IMR-90 (cell line): Measurements from ENCODE around the gene CA11. TPM values are rescaled to one million over a fixed set of nuclear protein-coding genes. Genes with fewer than 3 reads are reported as not detected.

Source experiments
- ATAC-seq: fragments of 200-7000 bp; cut with Tn5 transposase; 2 replicates; pipeline ENCODE4 v1.9.1; 2020; ENCODE audit warnings: low read depth, mild to moderate bottlenecking, moderate library complexity
- BruUV-seq: library from RNA; stranded (reverse); fragments of 400-500 nt; replicated peaks from 2 replicates; lab custom pipeline; 2021; lab: Mats Ljungman, UMichigan
- CTCF ChIA-PET: fragments of 300-600 bp; formaldehyde crosslinking; extraction: SDS; loops from one replicate; lab custom pipeline; 2021; ENCODE audit warnings: antibody characterized with exemption; lab: Yijun Ruan, JAX
- POLR2A ChIA-PET: fragments of 300-600 bp; sonication (Branson Sonifier 250); formaldehyde crosslinking; loops from one replicate; lab custom pipeline; 2022; ENCODE audit warnings: antibody characterized with exemption; ENCODE audit not compliant: unreplicated experiment; lab: Charles Lee
- DNase-seq: peaks from one replicate; pipeline ENCODE4 v3.0.0; 2013
- H2AFZ ChIP-seq: replicated peaks from 2 replicates; pipeline ENCODE3; 2013; ENCODE audit warnings: low read length, mild to moderate bottlenecking; ENCODE audit not compliant: poor library complexity
- H2AK5ac ChIP-seq: 2 replicates; pipeline ENCODE4 v1.6.1; 2013; ENCODE audit warnings: low read depth, low read length, inconsistent platforms
- H2AK9ac ChIP-seq: replicated peaks from 2 replicates; pipeline ENCODE3; 2013; ENCODE audit warnings: mild to moderate bottlenecking, low read depth, low read length, moderate library complexity; ENCODE audit not compliant: poor library complexity
- H2BK120ac ChIP-seq: 2 replicates; pipeline ENCODE4 v1.6.1; 2013; ENCODE audit warnings: low read depth, low read length, inconsistent platforms
- H2BK15ac ChIP-seq: 3 replicates; pipeline ENCODE4 v1.6.1; 2013; ENCODE audit warnings: low read depth, low read length, inconsistent platforms
- H2BK20ac ChIP-seq: 2 replicates; pipeline ENCODE4 v1.6.1; 2013; ENCODE audit warnings: low read depth, mild to moderate bottlenecking, inconsistent platforms, low read length, moderate library complexity
- H2BK5ac ChIP-seq: 2 replicates; pipeline ENCODE4 v1.6.1; 2013; ENCODE audit warnings: mild to moderate bottlenecking, low read depth, low read length, inconsistent platforms; ENCODE audit not compliant: poor library complexity, severe bottlenecking
- H3K14ac ChIP-seq: replicated peaks from 2 replicates; pipeline ENCODE4 v1.6.1; 2013; ENCODE audit warnings: low read depth, low read length, inconsistent platforms
- H3K18ac ChIP-seq: 2 replicates; pipeline ENCODE4 v1.6.1; 2013; ENCODE audit warnings: low read depth, low read length, control low read depth
- H3K23ac ChIP-seq: 2 replicates; pipeline ENCODE4 v1.6.1; 2013; ENCODE audit warnings: low read depth, low read length, inconsistent platforms
- H3K27ac ChIP-seq: 2 replicates; pipeline ENCODE4 v1.5.1; 2013; ENCODE audit warnings: mild to moderate bottlenecking, control low read depth, low read length; ENCODE audit not compliant: insufficient read depth
- H3K27me3 ChIP-seq: 2 replicates; pipeline ENCODE4 v1.6.1; 2013; ENCODE audit warnings: low read length; ENCODE audit not compliant: control insufficient read depth, insufficient read depth
- H3K36me3 ChIP-seq: 2 replicates; pipeline ENCODE4 v1.6.1; 2013; ENCODE audit warnings: low read length, mixed read lengths; ENCODE audit not compliant: control insufficient read depth, insufficient read depth
- H3K4ac ChIP-seq: 2 replicates; pipeline ENCODE4 v1.6.1; 2013; ENCODE audit warnings: low read depth, low read length, inconsistent platforms
- H3K4me1 ChIP-seq: 2 replicates; pipeline ENCODE4 v1.6.1; 2013; ENCODE audit warnings: low read length, mixed read lengths; ENCODE audit not compliant: control insufficient read depth, insufficient read depth
- H3K4me2 ChIP-seq: 2 replicates; pipeline ENCODE4 v1.6.1; 2013; ENCODE audit warnings: low read depth, mild to moderate bottlenecking, control low read depth, low read length, moderate library complexity
- H3K4me3 ChIP-seq: 2 replicates; pipeline ENCODE4 v1.5.1; 2013; ENCODE audit warnings: low read depth, mild to moderate bottlenecking, control low read depth, low read length, moderate library complexity; ENCODE audit not compliant: insufficient read depth
- H3K56ac ChIP-seq: 2 replicates; pipeline ENCODE4 v1.6.1; 2013; ENCODE audit warnings: low read length, inconsistent platforms; ENCODE audit not compliant: insufficient read depth; ENCODE audit errors: extremely low read depth
- H3K79me1 ChIP-seq, 2 experiments: 2 replicates each; pipeline ENCODE4 v1.6.1; 2013; ENCODE audit warnings: low read length in 2 of 2, inconsistent platforms in 1 of 2, low read depth in 1 of 2
- H3K9ac ChIP-seq: 2 replicates; pipeline ENCODE4 v1.6.1; 2013; ENCODE audit warnings: low read depth, low read length, control low read depth
- H3K9me1 ChIP-seq: 2 replicates; pipeline ENCODE4 v1.6.1; 2013; ENCODE audit warnings: low read length, inconsistent platforms; ENCODE audit not compliant: insufficient read depth
- H3K9me3 ChIP-seq: 2 replicates; pipeline ENCODE4 v1.6.1; 2013; ENCODE audit warnings: low read length; ENCODE audit not compliant: control insufficient read depth, insufficient read depth
- H4K20me1 ChIP-seq: 2 replicates; pipeline ENCODE4 v1.6.1; 2013; ENCODE audit warnings: low read length, inconsistent platforms; ENCODE audit not compliant: insufficient read depth
- H4K5ac ChIP-seq: 2 replicates; pipeline ENCODE4 v1.6.1; 2013; ENCODE audit warnings: mild to moderate bottlenecking, low read depth, low read length, control low read depth
- H4K8ac ChIP-seq, 2 experiments: 2 replicates each; pipeline ENCODE4 v1.6.1; 2013; ENCODE audit warnings: low read depth in 2 of 2, low read length in 2 of 2, control low read depth in 1 of 2, inconsistent platforms in 1 of 2
- H4K91ac ChIP-seq: 2 replicates; pipeline ENCODE4 v1.6.1; 2013; ENCODE audit warnings: low read depth, low read length, inconsistent platforms; ENCODE audit not compliant: insufficient read depth
- BHLHE40 ChIP-seq: fragments of 150-350 bp; IDR thresholded peaks from 2 replicates; pipeline ENCODE4 v1.6.1; 2016; ENCODE audit warnings: mild to moderate bottlenecking, low read depth, low read length
- CEBPB ChIP-seq: IDR thresholded peaks from 2 replicates; pipeline ENCODE4 v1.6.1; 2012; ENCODE audit warnings: low read depth, low read length, improper control_type of control experiment
- CTCF ChIP-seq: conservative IDR thresholded peaks from 2 replicates; pipeline ENCODE4 v1.5.1; 2012; ENCODE audit warnings: mild to moderate bottlenecking, low read depth, low read length, improper control_type of control experiment
- ELK1 ChIP-seq: fragments of 150-350 bp; IDR thresholded peaks from 2 replicates; pipeline ENCODE4 v1.6.1; 2016; ENCODE audit warnings: low read depth, mild to moderate bottlenecking, low read length, moderate library complexity, borderline replicate concordance
- FOS ChIP-seq: fragments of 150-350 bp; IDR thresholded peaks from 2 replicates; pipeline ENCODE4 v1.6.1; 2016; ENCODE audit warnings: low read depth, low read length
- MAFK ChIP-seq: IDR thresholded peaks from 2 replicates; pipeline ENCODE4 v1.6.1; 2012; ENCODE audit warnings: low read depth, low read length, improper control_type of control experiment
- MAZ ChIP-seq: IDR thresholded peaks from 2 replicates; pipeline ENCODE4 v1.6.1; 2012; ENCODE audit warnings: low read depth, mild to moderate bottlenecking, low read length, improper control_type of control experiment, moderate library complexity, borderline replicate concordance
- MXI1 ChIP-seq: IDR thresholded peaks from 2 replicates; pipeline ENCODE4 v1.6.1; 2012; ENCODE audit warnings: low read depth, mild to moderate bottlenecking, low read length, moderate library complexity, borderline replicate concordance
- NFE2L2 ChIP-seq: fragments of 150-350 bp; IDR thresholded peaks from 2 replicates; pipeline ENCODE4 v1.6.1; 2016; ENCODE audit warnings: low read depth, mild to moderate bottlenecking, low read length
- POLR2A ChIP-seq: IDR thresholded peaks from 2 replicates; pipeline ENCODE4 v1.6.1; 2012; ENCODE audit warnings: mild to moderate bottlenecking, low read depth, low read length
- RAD21 ChIP-seq: IDR thresholded peaks from 2 replicates; pipeline ENCODE4 v1.6.1; 2012; ENCODE audit warnings: low read length, improper control_type of control experiment
- RCOR1 ChIP-seq: IDR thresholded peaks from 2 replicates; pipeline ENCODE4 v1.6.1; 2012; ENCODE audit warnings: mild to moderate bottlenecking, low read length, improper control_type of control experiment; ENCODE audit not compliant: insufficient replicate concordance
- RFX5 ChIP-seq: IDR thresholded peaks from 2 replicates; pipeline ENCODE4 v1.8.0; 2012; ENCODE audit warnings: low read depth, mild to moderate bottlenecking, low read length, moderate library complexity
- SMC3 ChIP-seq: fragments of 150-350 bp; IDR thresholded peaks from 2 replicates; pipeline ENCODE4 v1.6.1; 2016; ENCODE audit warnings: low read depth, mild to moderate bottlenecking, antibody characterized with exemption, low read length, moderate library complexity
- WGBS, 2 experiments: methylation state at CpG; one replicate each; pipeline versions ENCODE4 v1.1.5 to v1.1.7; 2013; ENCODE audit warnings: missing lambda C conversion rate in 2 of 2; ENCODE audit not compliant: insufficient read length in 1 of 2; ENCODE audit errors: extremely low coverage in 2 of 2; 5-methylcytosine and 5-hydroxymethylcytosine counted together
- dilution Hi-C: fragments of 300-500 bp; cut with HindIII; formaldehyde crosslinking; loops from one replicate; pipeline ENCODE4 v1.14.3; 2018; ENCODE audit warnings: low sequenced_read_pairs; ENCODE audit not compliant: unreplicated experiment
- in situ Hi-C: fragments of 300-500 bp; cut with MboI; formaldehyde crosslinking; loops from 3 replicates; pipeline ENCODE4 v1.14.3; 2019; ENCODE audit warnings: low sequenced_read_pairs, inconsistent platforms, mixed read lengths
- intact Hi-C: fragments of 100-400 bp; cut with micrococcal nuclease; formaldehyde crosslinking; loops from 2 replicates; pipeline ENCODE4 v1.10.0; 2022
- polyA plus RNA-seq, 3 experiments: library from polyadenylated mRNA; depleted of rRNA; stranded (reverse); fragments of >200 nt; gene quantifications; 2 replicates each; pipeline ENCODE4 v1.2.3, GENCODE V29; 2012; ENCODE audit warnings: low replicate concordance in 1 of 3
- total RNA-seq: library from RNA; depleted of rRNA; stranded (reverse); fragments of >200 nt; gene quantifications from 2 replicates; pipeline ENCODE4 v1.2.3, GENCODE V29; 2012

Gene CA11
- total and polyA plus RNA-seq, 2 of the 4 experiments (the other 2 are of a cell fraction), result 1.3 to 2.9 TPM

GRCh38 chr19:48641850-48642249, 4.1 kb downstream of the CA11 start:
- DNase-seq (no peak), ATAC-seq (no peak)
- Histone ChIP-seq H3K9me1 (peaks cover 5% of the 10 kb centered on the region), H2AK5ac (no peak overlapping the region), H4K20me1 (peaks cover 3% of the 10 kb centered on the region; the same call in 1 of the 2 replicates), H3K79me1 (peaks cover 0 to 4% of the 10 kb centered on the region in 2 experiments; a peak in 2 of 4 replicates), H2BK20ac (no peak overlapping the region), H2BK5ac (no peak overlapping the region), H2BK15ac (no peak overlapping the region), H2AFZ (no peak overlapping the region), H3K56ac (no peak overlapping the region), H2BK120ac (no peak overlapping the region), H3K4me2 (no peak overlapping the region), H3K9me3 (no peaks in the 10 kb centered on the region), H2AK9ac (no peak overlapping the region), H4K8ac (no peak overlapping the region), H4K91ac (no peak overlapping the region), H3K27me3 (no peaks in the 10 kb centered on the region), H3K36me3 (no peaks in the 10 kb centered on the region), H4K5ac (no peak overlapping the region), H3K23ac (no peak overlapping the region), H3K9ac (no peak overlapping the region), H3K14ac (no peak overlapping the region), H3K4me1 (peaks cover 8% of the 10 kb centered on the region), H3K4me3 (no peak overlapping the region), H3K27ac (no peak overlapping the region), H3K18ac (no peak overlapping the region), H3K4ac (no peak overlapping the region)
- POLR2A ChIA-PET, result no interaction called here
- BruUV-seq, result no TSS peak
- intact Hi-C loops (loop anchor here (10.0 kb wide), 1 partner anchor 323 kb away; the partner anchor contains the start of gene FTL), dilution Hi-C loops (no loop called here), in situ Hi-C loops (loop anchor here (10.0 kb wide), 2 partner anchors 193 to 323 kb away; partner anchors contain the start of genes FTL and HSD17B14)
- TF ChIP-seq NFE2L2 (no peak), MAFK (no peak), ELK1 (no peak), MXI1 (no peak), CTCF (no peak), CEBPB (no peak), RCOR1 (no peak), RAD21 (no peak), RFX5 (no peak), POLR2A (no peak), MAZ (no peak), FOS (no peak), BHLHE40 (no peak), SMC3 (no peak)
- CTCF ChIA-PET, result no interaction called here
- WGBS, 2 experiments, result 100% methylated on average over 1 of the region's 2 CpGs; no CpG with 5 or more reads in 1 of the 2 experiments
